Transverse colon (tissue), 4 donors: Measurements from ENCODE around the gene CAPN13. TPM values are rescaled to one million over a fixed set of nuclear protein-coding genes. Genes with fewer than 3 reads are reported as not detected.

Experiments
- DNase-seq: peaks from one replicate; pipeline ENCODE4 v3.0.0-alpha.2; 2019
- H3K27ac ChIP-seq, 4 donors: fragments of 200-600 bp; sonication (generic); 2 replicates each; pipeline ENCODE4 v1.5.1; 2016 to 2018; ENCODE audit warnings: inconsistent platforms in 4 of 4
- H3K27me3 ChIP-seq: fragments of 200-600 bp; sonication (generic); 2 replicates; pipeline ENCODE4 v1.5.1; 2017; ENCODE audit warnings: inconsistent platforms
- H3K36me3 ChIP-seq, 4 donors: fragments of 200-600 bp; sonication (generic); 2 replicates each; pipeline ENCODE4 v1.5.1; 2017 to 2019; ENCODE audit warnings: inconsistent platforms in 4 of 4
- H3K4me1 ChIP-seq, 4 donors: fragments of 200-600 bp; sonication (generic); 2 replicates each; pipeline ENCODE4 v1.5.1; 2017 to 2020; ENCODE audit warnings: inconsistent platforms in 4 of 4
- H3K4me3 ChIP-seq, 4 donors: fragments of 200-600 bp; sonication (generic); 1 replicate in 1 of 4; 2 replicates in 3 of 4; pipeline versions ENCODE4 v1.5.1 to v1.6.1; 2017 to 2019; ENCODE audit warnings: inconsistent platforms in 4 of 4
- H3K9me3 ChIP-seq, 2 donors: fragments of 200-600 bp; sonication (generic); 2 replicates each; pipeline ENCODE4 v1.5.1; 2017 to 2019; ENCODE audit warnings: inconsistent platforms in 2 of 2
- CTCF ChIP-seq, 5 experiments: fragments of 200-600 bp in 3 of 5; fragments of 450-650 bp in 2 of 5; sonication (generic) in 3 of 5; IDR thresholded peaks; 1 replicate in 2 of 5; 2 replicates in 3 of 5; pipeline ENCODE4 v1.5.1; 2016 to 2017; ENCODE audit warnings: antibody characterized with exemption in 5 of 5, inconsistent platforms in 3 of 5, mild to moderate bottlenecking in 2 of 5, moderate library complexity in 1 of 5
- EP300 ChIP-seq: sonication (generic); formaldehyde crosslinking; IDR thresholded peaks from one replicate; pipeline ENCODE4 v1.6.1; 2017; ENCODE audit warnings: antibody characterized with exemption, low read depth
- POLR2A ChIP-seq: fragments of 450-650 bp; IDR thresholded peaks from one replicate; pipeline ENCODE4 v1.6.1; 2016; ENCODE audit warnings: antibody characterized with exemption, mild to moderate bottlenecking, moderate library complexity
- POLR2AphosphoS5 ChIP-seq, 3 donors: sonication (generic); formaldehyde crosslinking; IDR thresholded peaks; one replicate each; pipeline ENCODE4 v1.6.1; 2016; ENCODE audit warnings: antibody characterized with exemption in 3 of 3
- WGBS, 2 donors: methylation state at CpG; one replicate each; pipeline ENCODE4 v1.1.5; 2018; ENCODE audit warnings: low coverage in 1 of 2; 5-methylcytosine and 5-hydroxymethylcytosine counted together
- in situ Hi-C, 4 donors: fragments of 200-750 bp; cut with MboI; loops; one replicate each; pipeline versions ENCODE4 v1.15.0 to v1.15.1; 2017; ENCODE audit warnings: low sequenced_read_pairs in 3 of 4, low pct_ligation_motif_present in 1 of 4, low pct_unique_long_range_greater_than_20kb in 1 of 4
- intact Hi-C: fragments of 100-400 bp; cut with DNase I; formaldehyde crosslinking; loops from one replicate; pipeline ENCODE4 v1.15.1; 2023; ENCODE audit warnings: low total_unique reads
- total RNA-seq, 4 donors: library from RNA; depleted of rRNA; stranded (reverse); fragments of >200 nt; gene quantifications; one replicate each; pipeline ENCODE4 v1.1.0, GENCODE V29; 2016

CAPN13 gene
- total RNA-seq, 4 donors from 2014 or later, result 24.3 to 83.3 (median 52.3) TPM

- no peak for DNase-seq
- Histone ChIP-seq H3K4me1 (no peaks in the 10 kb centered on the region), H3K27ac (no peak overlapping the region), H3K36me3 (no peaks in the 10 kb centered on the region), H3K27me3 (no peaks in the 10 kb centered on the region), H3K9me3 (no peaks in the 10 kb centered on the region), H3K4me3 (no peak overlapping the region)
- in situ Hi-C loops (no loop called here), intact Hi-C loops (no loop called here)
- 86% methylated on average over 12 of the region's 12 CpGs; no CpG with 5 or more reads in 1 of the 2 donors for WGBS, 2 donors
- TF ChIP-seq POLR2A (no peak), CTCF (IDR thresholded peaks at IDR 0.05) (no peak), POLR2AphosphoS5 (IDR thresholded peaks at IDR 0.05) (no peak), EP300 (no peak)
Observed at GRCh38 chr2:30764021-30764800, 43.0 kb downstream of the CAPN13 start.

GRCh38 chr2:30763151-30763660, 44.0 kb downstream of the CAPN13 start:
- 86% methylated on average over 3 of the region's 3 CpGs; no CpG with 5 or more reads in 1 of the 2 donors for WGBS, 2 donors
- no peaks in the 10 kb centered on the region for H3K9me3 ChIP-seq
- DNase-seq, result no peak
- H3K36me3 ChIP-seq, result no peaks in the 10 kb centered on the region
- no peak overlapping the region for H3K4me3 ChIP-seq
- H3K27ac ChIP-seq, result no peak overlapping the region
- H3K27me3 ChIP-seq, result no peaks in the 10 kb centered on the region
- H3K4me1 ChIP-seq, result no peaks in the 10 kb centered on the region
- in situ Hi-C loops (no loop called here), intact Hi-C loops (no loop called here)
- TF ChIP-seq CTCF (IDR thresholded peaks at IDR 0.05) (no peak), EP300 (no peak), POLR2AphosphoS5 (IDR thresholded peaks at IDR 0.05) (no peak), POLR2A (no peak)

GRCh38 chr2:30761226-30761625, 46.0 kb downstream of the CAPN13 start:
- H3K4me1 ChIP-seq, result no peaks in the 10 kb centered on the region
- no peaks in the 10 kb centered on the region for H3K27me3 ChIP-seq
- intact Hi-C loops, result no loop called here
- no peak overlapping the region for H3K4me3 ChIP-seq
- H3K36me3 ChIP-seq, result no peaks in the 10 kb centered on the region
- no peak for TF ChIP-seq EP300
- TF ChIP-seq CTCF (IDR thresholded peaks at IDR 0.05), result no peak
- TF ChIP-seq POLR2A, result no peak
- no peak for TF ChIP-seq POLR2AphosphoS5 (IDR thresholded peaks at IDR 0.05)
- no peaks in the 10 kb centered on the region for H3K9me3 ChIP-seq
- H3K27ac ChIP-seq, result no peak overlapping the region
- 78% methylated on average over 8 of the region's 8 CpGs; no CpG with 5 or more reads in 1 of the 2 donors for WGBS, 2 donors
- no peak for DNase-seq
- in situ Hi-C loops, result no loop called here

GRCh38 chr2:30759481-30759880, 47.8 kb downstream of the CAPN13 start:
- Histone ChIP-seq H3K36me3 (no peaks in the 10 kb centered on the region), H3K27ac (no peak overlapping the region), H3K27me3 (no peaks in the 10 kb centered on the region), H3K4me1 (no peaks in the 10 kb centered on the region), H3K4me3 (no peak overlapping the region), H3K9me3 (no peaks in the 10 kb centered on the region)
- no peak for DNase-seq
- in situ Hi-C loops (no loop called here), intact Hi-C loops (no loop called here)
- TF ChIP-seq POLR2AphosphoS5 (IDR thresholded peaks at IDR 0.05), result no peak
- TF ChIP-seq CTCF (IDR thresholded peaks at IDR 0.05), result no peak
- no peak for TF ChIP-seq POLR2A
- no peak for TF ChIP-seq EP300
- 86 to 97% methylated on average over 6 to 14 of the region's 14 CpGs for WGBS, 2 donors
